Stimulated activated CD8-positive, alpha-beta memory T cell treated with anti-CD3 and anti-CD28 coated beads, Interleukin-4, amount 100 ng/mL, for 24 hours (primary cell): ENCODE measurements around the gene STARD7.
"Not testable (repeated sequence)": the region's sequence is repeated elsewhere in the genome, so short reads cannot be mapped to it uniquely, and the experiment has no call there.

Experiments
- DNase-seq: peaks from one replicate; pipeline ENCODE4 v3.0.0-alpha.2; 2020; ENCODE audit warnings: low read depth

STARD7 gene

DNA sequence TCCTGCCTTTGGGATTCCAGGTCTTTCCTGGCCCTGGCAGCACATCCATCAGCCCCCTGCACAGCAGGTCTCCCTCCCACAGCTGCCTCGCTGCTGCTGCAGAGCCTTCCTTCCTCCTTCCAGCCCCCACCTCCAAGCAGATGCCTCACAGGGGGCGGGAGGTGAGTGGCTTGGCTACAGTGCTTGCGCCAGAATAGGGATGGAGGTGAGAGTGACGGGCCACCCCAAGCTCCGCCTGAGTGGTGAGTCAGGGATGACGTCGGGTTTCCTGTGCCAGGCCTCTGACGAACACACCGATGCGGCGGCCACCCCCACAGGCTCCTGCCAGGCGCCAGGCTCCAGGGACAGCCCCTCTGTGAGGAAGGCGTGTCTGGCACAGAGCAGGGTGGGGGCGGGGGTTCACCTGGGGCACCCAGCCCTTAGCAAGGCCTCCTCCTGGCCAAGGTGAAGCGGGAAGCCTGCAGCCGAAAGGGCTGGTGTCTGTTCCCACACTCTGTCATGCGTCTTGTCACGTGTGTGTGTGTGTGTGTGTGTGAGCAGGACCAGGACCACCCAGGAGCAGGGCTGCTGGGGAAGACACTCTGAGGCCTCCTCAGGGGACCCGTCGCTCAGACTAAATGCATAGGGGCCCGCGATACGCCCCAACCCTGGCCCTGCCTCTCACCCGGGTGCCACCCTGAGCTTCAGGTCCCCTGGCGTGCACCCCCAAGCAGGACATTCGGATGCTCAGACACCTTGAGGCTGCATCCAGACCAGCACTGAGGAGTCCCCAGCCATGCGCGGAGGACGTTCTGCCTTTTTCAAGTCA, 60.0 kb downstream of the STARD7 start:
- peak; percentile 95 for DNase-seq

- DNase-seq = no peak
Observed at GRCh38 chr2:96147593-96148201, 60.9 kb downstream of the STARD7 start.

GRCh38 chr2:96146881-96147592, 61.6 kb downstream of the STARD7 start:
- DNase-seq = no peak

DNA sequence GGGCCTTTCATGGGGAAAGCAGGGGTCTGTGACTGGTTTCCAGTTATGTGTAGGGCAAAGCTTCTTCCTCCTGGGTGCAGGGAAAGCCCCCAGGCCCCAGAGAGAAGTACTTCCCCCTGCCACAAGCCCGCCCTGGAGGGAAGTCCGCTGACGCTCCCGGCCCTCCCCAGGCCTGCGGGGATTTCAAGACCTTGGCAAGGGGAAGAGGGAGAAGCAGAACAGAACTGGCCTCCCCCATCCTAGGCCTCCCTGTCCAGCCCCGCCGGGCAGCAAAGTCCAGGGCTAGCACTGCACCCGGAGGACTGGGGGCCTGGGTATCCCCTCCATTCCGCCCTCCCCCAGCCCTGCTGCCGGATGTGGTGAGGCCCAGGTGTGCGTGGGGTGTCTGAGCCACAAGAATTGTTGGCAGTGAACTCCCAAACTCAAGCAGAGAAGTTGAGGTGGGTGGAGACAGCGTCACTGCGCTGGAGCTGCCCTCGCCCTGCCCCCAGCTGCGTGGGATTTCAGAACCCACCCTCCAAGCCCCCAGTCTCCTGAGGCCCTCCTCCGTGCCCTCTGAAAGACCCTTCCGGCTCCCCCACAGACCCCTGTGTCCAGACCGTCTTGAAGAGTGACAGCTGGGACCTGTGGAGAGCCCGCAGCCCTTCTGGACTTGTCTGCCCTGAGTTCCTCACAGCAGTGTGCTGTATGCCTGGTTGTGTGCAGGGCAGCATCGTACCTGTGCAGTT, 62.3 kb downstream of the STARD7 start:
- peak; percentile 85 for DNase-seq

GRCh38 chr2:96145848-96146152, 62.8 kb downstream of the STARD7 start:
- no peak for DNase-seq

GRCh38 chr2:96145036-96145847, 63.4 kb downstream of the STARD7 start, which contains the start of gene DUSP2:
Gene DUSP2 (minus strand): TSS chr2:96145440. CDS start chr2:96145354, 86 bp downstream.
- DNase-seq = peak; percentile 90

- no peak for DNase-seq
Observed at GRCh38 chr2:96144481-96145035, 64.1 kb downstream of the STARD7 start.

DNA sequence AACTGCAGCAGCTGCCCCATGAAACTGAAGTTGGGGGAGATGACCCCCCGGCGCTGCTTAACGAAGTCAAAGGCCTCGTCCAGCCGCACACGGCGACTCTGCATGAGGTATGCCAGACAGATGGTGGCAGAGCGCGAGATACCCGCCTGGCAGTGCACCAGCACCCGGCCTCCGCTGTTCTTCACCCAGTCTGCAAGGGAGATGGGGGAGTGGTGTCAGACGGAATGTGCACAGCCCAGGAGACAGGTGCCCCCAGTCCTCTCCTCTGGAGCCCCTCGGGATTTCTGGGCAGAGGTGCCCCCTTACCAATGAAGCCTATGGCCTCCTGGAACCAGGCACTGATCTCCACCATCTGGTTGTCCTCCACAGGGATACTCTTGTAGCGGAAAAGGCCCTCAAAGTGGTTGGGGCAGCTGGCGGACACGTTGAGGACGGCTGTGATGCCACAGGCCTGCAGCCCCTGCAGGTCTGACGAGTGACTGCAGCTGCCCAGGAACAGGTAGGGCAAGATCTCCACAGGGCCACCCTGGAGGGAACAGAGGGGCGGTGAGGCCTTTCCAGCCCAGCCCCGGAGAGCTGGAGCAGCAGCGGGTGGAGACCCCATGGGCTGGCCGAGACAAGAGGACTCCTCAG, 64.7 kb downstream of the STARD7 start:
- no peak for DNase-seq

GRCh38 chr2:96143231-96143847, 65.3 kb downstream of the STARD7 start:
- DNase-seq = no peak

DNA sequence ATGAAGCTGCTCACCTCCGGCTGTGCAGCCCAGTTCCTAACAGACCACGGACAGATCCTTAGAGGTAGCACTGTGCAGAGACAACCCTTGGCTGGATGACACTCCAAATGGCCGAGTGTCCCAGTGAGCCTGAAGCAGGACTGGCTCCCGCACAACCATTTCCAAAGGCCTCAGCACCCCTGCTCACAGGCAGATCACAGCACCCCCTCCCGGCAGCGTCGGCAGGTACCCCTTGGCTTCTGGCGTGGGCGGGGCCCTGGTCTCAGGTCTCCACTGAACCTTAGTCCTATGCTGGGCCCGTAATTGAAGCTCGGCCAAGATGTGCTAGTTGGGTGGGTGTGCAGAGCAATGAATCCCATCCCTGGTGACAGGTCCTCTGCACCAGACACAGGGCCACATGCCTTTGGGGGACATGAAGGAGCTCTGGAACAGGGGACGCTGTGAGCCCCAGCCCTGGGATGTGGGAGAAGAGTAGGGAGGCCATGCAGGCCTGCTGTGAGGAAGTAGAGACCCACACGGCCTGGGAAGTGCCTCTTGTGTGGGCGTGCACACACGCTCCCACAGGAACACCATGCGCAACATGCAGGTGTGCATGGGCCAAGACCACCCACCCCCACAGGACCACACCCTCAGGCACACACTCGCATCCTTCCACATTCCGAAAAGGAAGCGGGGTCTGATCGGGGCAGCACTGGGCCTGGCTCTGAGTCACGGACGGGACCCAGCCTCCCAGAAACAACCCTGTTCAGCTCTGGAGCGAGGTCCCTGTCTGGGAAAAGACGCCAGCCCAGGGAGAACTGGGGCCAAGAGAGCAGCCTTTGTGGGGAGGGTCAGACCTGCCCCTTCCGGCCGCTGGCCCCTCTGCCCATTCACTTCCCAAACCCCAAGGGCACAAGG, 66.2 kb downstream of the STARD7 start:
- peak; percentile 73 for DNase-seq

GRCh38 chr2:96141624-96141967, 67.0 kb downstream of the STARD7 start:
- not testable (repeated sequence) for DNase-seq

DNA sequence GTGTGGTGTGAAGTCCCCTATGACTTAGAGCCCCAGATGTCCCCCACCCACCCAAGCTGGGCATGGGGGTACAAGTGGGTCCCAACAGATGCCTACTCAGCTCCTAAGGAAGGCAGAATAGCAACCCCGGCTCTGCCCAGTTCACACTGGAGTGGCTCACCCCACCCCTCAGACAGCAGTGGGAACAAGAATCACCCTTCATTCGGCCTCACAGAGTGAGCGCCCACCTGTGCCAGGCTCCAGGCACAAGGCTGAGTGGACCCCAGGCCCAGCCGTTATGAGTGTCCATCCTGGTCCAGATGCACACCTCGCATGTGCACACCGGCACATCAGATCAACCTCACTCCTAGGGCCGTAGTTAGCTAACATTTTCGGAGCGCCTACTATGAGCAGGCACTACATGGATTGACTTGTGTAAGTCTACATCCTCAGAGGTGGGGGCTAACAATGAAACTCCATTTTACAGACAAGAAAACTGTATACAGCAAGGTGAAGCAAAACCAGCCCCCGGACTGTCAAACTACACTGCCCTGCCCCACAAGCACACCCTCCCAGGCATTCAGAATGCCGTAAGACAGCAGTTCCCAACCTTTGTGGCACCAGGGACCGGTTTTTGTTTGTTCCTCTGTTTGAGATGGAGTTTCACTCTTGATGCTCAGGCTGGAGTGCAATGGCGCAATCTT, 67.5 kb downstream of the STARD7 start:
- no peak for DNase-seq

DNA sequence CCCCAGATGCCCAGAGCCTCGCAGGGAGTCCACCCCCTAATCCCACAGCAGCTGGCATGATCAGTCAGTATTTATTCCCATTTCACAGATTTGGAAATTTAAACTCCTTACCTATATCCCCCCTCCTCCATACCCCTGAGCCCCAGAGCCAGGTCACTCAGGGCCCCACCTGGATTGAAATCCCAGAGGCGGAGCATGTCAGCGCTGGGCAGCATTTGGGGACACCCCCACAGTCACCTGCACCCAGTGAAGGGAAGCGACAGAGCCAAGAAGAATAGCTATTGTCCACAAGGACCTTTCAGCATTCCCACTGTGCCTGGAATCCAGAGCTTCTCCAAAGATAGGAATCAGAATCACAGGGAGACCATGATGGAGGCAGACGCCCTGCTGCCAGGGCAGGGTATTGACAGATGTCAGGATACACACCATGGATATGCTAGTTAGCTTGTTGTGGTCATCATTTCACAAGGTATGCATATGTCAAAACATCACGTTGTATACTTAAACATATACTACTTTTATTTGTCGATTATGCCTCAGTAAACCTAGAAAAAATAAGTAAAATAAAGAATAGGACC, 69.4 kb downstream of the STARD7 start:
- no peak for DNase-seq

DNA sequence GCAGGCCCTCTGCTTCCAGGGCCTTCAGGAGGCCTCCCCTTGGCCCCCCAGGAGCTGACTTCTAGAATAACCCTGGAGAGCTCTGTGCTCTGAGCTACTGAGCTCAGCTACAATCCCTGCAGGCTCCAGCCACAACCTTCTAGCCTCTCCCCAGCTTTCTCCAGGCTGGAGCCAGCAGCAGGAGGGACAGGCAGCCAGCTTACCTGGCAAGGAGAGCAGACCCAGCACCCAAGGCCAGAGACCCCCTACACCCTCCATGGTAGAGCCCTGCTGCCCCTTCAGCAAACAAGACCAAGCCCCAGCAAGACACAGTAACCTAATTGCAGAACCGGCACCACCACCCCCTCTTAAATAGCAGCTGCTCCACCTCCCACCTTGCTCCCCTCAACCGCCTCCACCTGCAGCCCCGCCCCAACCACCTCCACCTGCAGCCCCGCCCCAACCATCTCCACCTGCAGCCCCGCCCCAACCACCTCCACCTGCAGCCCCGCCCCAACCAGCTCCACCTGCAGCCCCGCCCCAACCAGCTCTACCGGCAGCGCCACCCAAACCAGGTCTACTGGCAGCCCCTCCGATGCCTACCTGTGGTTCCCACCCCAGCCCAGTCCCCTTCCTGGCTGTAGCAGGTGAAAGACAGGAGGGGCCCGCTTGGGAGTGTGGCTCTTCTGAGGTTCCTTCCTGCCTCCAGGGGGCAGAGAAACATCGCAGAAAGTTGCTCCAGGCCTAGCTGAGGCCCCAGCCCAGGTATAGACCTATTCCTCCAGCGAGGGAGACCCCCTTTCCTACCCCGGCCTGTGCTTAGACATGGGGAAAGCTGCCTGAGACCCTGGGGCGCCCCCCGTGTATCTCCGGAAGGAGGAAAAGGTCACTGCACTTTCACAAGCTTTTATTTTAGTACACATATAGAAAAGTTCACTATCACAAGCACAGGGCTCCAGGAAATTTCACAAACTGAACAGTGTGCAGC, 70.2 kb downstream of the STARD7 start, which contains the start of gene ASTL:
Gene ASTL, minus strand, starts transcription at position 324 of the 967 bp plus-strand sequence. Its CDS starts 66 bp downstream, at position 258.
- DNase-seq = no peak

DNA sequence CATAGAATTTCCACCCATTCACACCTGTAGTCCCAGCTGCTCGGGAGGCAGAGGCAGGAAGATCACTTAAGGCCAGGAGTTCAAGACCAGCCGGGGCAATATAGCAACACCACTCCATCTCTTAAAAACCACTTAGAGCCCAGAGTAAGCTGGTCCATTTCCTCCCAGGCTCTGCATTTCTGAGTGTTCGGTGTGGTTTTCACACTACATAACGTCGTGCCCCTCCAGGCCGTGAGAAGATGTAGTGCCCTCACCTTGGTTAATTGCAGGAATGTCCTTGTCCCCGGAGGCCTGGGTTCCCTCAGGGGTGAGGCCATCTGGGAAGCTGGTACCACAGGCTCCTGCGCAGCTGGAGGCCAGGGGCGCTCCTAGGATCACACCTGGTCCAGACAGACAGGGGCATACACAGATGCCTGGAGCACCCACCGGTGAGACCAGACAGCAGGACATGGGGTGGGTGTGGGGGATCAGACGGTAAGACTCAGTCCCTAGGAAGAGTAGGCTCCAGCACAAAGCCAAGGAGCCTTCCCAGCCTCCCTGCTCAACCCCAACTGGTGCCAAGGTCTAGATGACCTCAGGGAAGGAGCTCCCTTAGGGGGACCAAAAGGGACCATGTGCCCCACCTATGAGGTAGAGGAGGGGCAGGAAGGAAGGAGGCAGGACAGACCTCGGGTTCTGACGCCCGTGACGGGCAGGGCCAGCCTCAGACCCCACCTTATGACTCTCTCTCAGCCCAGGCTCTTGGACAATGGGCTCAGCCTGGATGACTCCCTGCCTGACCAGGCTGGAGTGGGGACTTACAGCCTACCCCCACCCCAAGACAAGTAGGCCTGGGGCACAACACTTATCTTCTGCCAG, 71.1 kb downstream of the STARD7 start:
- DNase-seq = no peak

- no peak for DNase-seq
Observed at GRCh38 chr2:96136129-96136720, 72.4 kb downstream of the STARD7 start.
